AG04450 (cell line): Measurements from ENCODE around the gene PLEKHJ1. TPM values are rescaled to one million over a fixed set of nuclear protein-coding genes. Genes with fewer than 3 reads are reported as not detected.

ENCODE experiments used
- CTCF ChIA-PET: fragments of 300-600, 350-600 bp; formaldehyde crosslinking; extraction: SDS; loops from one replicate; lab custom pipeline; 2022; ENCODE audit warnings: antibody characterized with exemption, inconsistent platforms; lab: Charles Lee
- POLR2A ChIA-PET: fragments of 350-600 bp; formaldehyde crosslinking; extraction: SDS; loops from one replicate; lab custom pipeline; 2021; ENCODE audit warnings: antibody characterized with exemption, inconsistent platforms; lab: Yijun Ruan, JAX
- DNase-seq: peaks from one replicate; pipeline ENCODE4 v3.0.0-alpha.2; 2011; ENCODE audit warnings: low read depth, low spot score
- H3K27ac ChIP-seq: one replicate; pipeline ENCODE4 v1.5.1; 2012; ENCODE audit warnings: low read depth, low read length, control low read depth
- H3K27me3 ChIP-seq: one replicate; pipeline ENCODE4 v1.6.0; 2012; ENCODE audit warnings: low read length; ENCODE audit not compliant: control insufficient read depth, insufficient read depth
- H3K4me3 ChIP-seq: 2 replicates; pipeline ENCODE4 v1.5.1; 2011; ENCODE audit warnings: mild to moderate bottlenecking, low read depth, low read length, control low read depth
- H3K9me3 ChIP-seq: 2 replicates; pipeline ENCODE4 v1.5.1; 2012; ENCODE audit warnings: low read length; ENCODE audit not compliant: control insufficient read depth, insufficient read depth
- CTCF ChIP-seq: IDR thresholded peaks from 2 replicates; pipeline ENCODE4 v1.5.1; 2011; ENCODE audit warnings: low read depth, low read length, control low read depth, inconsistent platforms
- polyA plus RNA-seq: library from polyadenylated mRNA; depleted of rRNA; stranded (reverse); fragments of >200 nt; gene quantifications from 2 replicates; pipeline ENCODE4 v1.2.3, GENCODE V29; 2011; rRNA removed
- small RNA-seq: library from RNA; depleted of rRNA; stranded (forward); fragments of <200 nt; gene quantifications from one replicate; pipeline ENCODE3, GENCODE V24; 2012; ENCODE audit warnings: low read depth; ENCODE audit not compliant: insufficient read length

Gene PLEKHJ1
- polyA plus RNA-seq, 1 experiment = 38.7 TPM

GRCh38 chr19:2184422-2184975, 51.6 kb downstream of the PLEKHJ1 start:
- no peaks in the 10 kb centered on the region; the same call in 1 of the 2 replicates for H3K9me3 ChIP-seq
- no peak for TF ChIP-seq CTCF
- DNase-seq = no peak
- no peaks in the 10 kb centered on the region for H3K27me3 ChIP-seq
- no peak overlapping the region for H3K27ac ChIP-seq
- ChIA-PET CTCF (no interaction called here), POLR2A (interaction anchor here (2.6 kb wide), 1 partner anchor 16 kb away, joined by 23 read pairs; no protein-coding TSS in a partner anchor)
- H3K4me3 ChIP-seq = no peak overlapping the region

Small RNAs within 50 kb of the gene (small RNA-seq; reads per million reads assigned to genes)
- gene MIR1227 = not detected

Other genes with a start within 250 kb of the PLEKHJ1 start
- gene BTBD2, start 220.6 kb downstream of the PLEKHJ1 start, polyA plus RNA-seq = 25.5 and 46.5 TPM in 2 replicates
- gene MKNK2, start 185.1 kb downstream of the PLEKHJ1 start, polyA plus RNA-seq = 31.1 and 35.4 TPM in 2 replicates
- 20.5 and 25.3 TPM in 2 replicates for gene MOB3A, start 140.0 kb downstream of the PLEKHJ1 start, polyA plus RNA-seq
- 0.56 and 0.84 TPM in 2 replicates for gene IZUMO4, start 139.4 kb downstream of the PLEKHJ1 start, polyA plus RNA-seq
- gene AP3D1, start 84.8 kb downstream of the PLEKHJ1 start, polyA plus RNA-seq = 68.2 and 94.4 TPM in 2 replicates
- 3.2 and 4.3 TPM in 2 replicates for gene DOT1L, start 72.4 kb downstream of the PLEKHJ1 start, polyA plus RNA-seq
- 7.0 and 9.5 TPM in 2 replicates for gene SF3A2, start 495 bp upstream of the PLEKHJ1 start, polyA plus RNA-seq
- gene AMH, start 13.0 kb upstream of the PLEKHJ1 start, polyA plus RNA-seq = not detected in 2 replicates
- not detected in 2 replicates for gene JSRP1, start 20.1 kb upstream of the PLEKHJ1 start, polyA plus RNA-seq
- 0.04 TPM in 1 of 2 replicates, not detected in the other for gene PEAK3, start 45.8 kb upstream of the PLEKHJ1 start, polyA plus RNA-seq
- not detected in 2 replicates for gene LINGO3, start 71.8 kb upstream of the PLEKHJ1 start, polyA plus RNA-seq
- 137 and 192 TPM in 2 replicates for gene LSM7, start 92.3 kb upstream of the PLEKHJ1 start, polyA plus RNA-seq
- 9.9 and 15.7 TPM in 2 replicates for gene SPPL2B, start 92.4 kb upstream of the PLEKHJ1 start, polyA plus RNA-seq
- gene TMPRSS9, start 123.9 kb upstream of the PLEKHJ1 start, polyA plus RNA-seq = not detected in 2 replicates
- 21.6 and 34.3 TPM in 2 replicates for gene TIMM13, start 191.3 kb upstream of the PLEKHJ1 start, polyA plus RNA-seq
- 49.5 and 54.3 TPM in 2 replicates for gene LMNB2, start 220.6 kb upstream of the PLEKHJ1 start, polyA plus RNA-seq
- gene GADD45B, start 239.8 kb upstream of the PLEKHJ1 start, polyA plus RNA-seq = 18.5 and 24.8 TPM in 2 replicates